Esophagus (tissue), 2 donors: ENCODE measurements around the gene IRF4. TPM values are rescaled to one million over a fixed set of nuclear protein-coding genes. Genes with fewer than 3 reads are reported as not detected.

Experiments used
- H3K27ac ChIP-seq, 2 donors: one replicate each; pipeline ENCODE4 v1.5.1; 2013; ENCODE audit warnings: low read depth in 2 of 2, mild to moderate bottlenecking in 2 of 2, inconsistent platforms in 1 of 2, low read length in 1 of 2, moderate library complexity in 1 of 2
- H3K27me3 ChIP-seq, 2 donors: one replicate each; pipeline ENCODE4 v1.6.1; 2013; ENCODE audit warnings: low read length in 2 of 2, control low read depth in 1 of 2, mild to moderate bottlenecking in 1 of 2; ENCODE audit not compliant: insufficient read depth in 2 of 2, control insufficient read depth in 1 of 2
- H3K36me3 ChIP-seq, 2 donors: one replicate each; pipeline ENCODE4 v1.6.1; 2013; ENCODE audit warnings: low read length in 1 of 2; ENCODE audit not compliant: control insufficient read depth in 2 of 2, insufficient read depth in 2 of 2
- H3K4me1 ChIP-seq, 2 donors: one replicate each; pipeline ENCODE4 v1.6.1; 2013; ENCODE audit warnings: low read length in 1 of 2; ENCODE audit not compliant: control insufficient read depth in 2 of 2, insufficient read depth in 2 of 2
- H3K4me3 ChIP-seq, 2 donors: one replicate each; pipeline ENCODE4 v1.5.1; 2013; ENCODE audit warnings: low read length in 2 of 2, mild to moderate bottlenecking in 2 of 2, low read depth in 1 of 2, moderate library complexity in 1 of 2
- H3K9me3 ChIP-seq, 2 donors: one replicate each; pipeline ENCODE4 v1.6.1; 2013; ENCODE audit warnings: mild to moderate bottlenecking in 2 of 2, low read depth in 1 of 2, low read length in 1 of 2, moderate library complexity in 1 of 2; ENCODE audit not compliant: control insufficient read depth in 2 of 2, insufficient read depth in 1 of 2
- WGBS, 2 donors: extraction: QIAGEN DNeasy Blood & Tissue Kit; methylation state at CpG; one replicate each; pipeline ENCODE4 v1.1.7; 2013; 5-methylcytosine and 5-hydroxymethylcytosine counted together
- polyA plus RNA-seq, 2 donors: library from polyadenylated mRNA; stranded (reverse); fragments of 200-250 nt; gene quantifications; one replicate each; pipeline ENCODE4 v1.2.3, GENCODE V29; 2013
- donor health status: healthy with polysubstance abuse.
- donor health status: Bipolar disorder and iron deficiency.

Gene IRF4
- polyA plus RNA-seq, 2 donors, result 0.27 to 0.28 TPM

DNA sequence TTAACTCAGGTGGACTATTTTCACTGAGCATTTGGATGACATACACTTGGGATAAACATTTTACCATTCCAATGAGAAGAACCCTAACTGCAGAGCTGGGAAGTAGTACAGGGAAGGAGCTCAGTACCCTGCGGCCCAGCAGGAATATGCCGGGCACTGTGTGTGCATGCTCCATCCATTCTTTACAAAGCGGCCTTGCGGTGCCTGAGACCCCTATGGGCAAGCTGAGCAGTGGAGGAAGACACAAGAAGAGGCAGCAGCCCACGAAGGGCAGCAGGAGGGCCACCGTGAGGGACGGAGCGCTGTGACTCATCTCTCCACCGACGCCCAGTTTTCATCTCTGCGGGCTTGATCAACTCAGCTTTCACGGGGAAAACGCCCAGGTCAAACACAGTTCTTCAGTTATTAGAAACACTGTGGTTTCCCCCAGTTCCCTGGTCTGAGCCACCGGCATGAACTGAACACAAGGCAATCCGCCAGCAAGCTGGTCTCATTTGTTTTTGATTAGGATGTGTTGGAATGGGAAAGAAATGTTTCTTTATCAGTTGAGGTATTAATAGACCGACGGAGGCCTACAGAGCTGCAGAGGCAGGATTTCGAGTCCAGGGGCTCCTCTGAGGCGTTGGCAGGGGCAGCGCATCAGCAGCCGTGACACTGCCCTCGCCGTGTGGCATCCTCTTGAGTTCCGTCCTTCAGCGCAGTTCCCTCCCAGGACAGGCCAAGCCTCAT is 44.9 kb downstream of the IRF4 start:
- no peaks in the 10 kb centered on the region for H3K9me3 ChIP-seq
- no peaks in the 10 kb centered on the region for H3K4me1 ChIP-seq
- WGBS, 2 donors, result 82 to 86% methylated on average over 25 of the region's 25 CpGs
- no peak overlapping the region for H3K27ac ChIP-seq
- H3K27me3 ChIP-seq, result no peaks in the 10 kb centered on the region
- no peak overlapping the region for H3K4me3 ChIP-seq
- no peaks in the 10 kb centered on the region for H3K36me3 ChIP-seq

DNA sequence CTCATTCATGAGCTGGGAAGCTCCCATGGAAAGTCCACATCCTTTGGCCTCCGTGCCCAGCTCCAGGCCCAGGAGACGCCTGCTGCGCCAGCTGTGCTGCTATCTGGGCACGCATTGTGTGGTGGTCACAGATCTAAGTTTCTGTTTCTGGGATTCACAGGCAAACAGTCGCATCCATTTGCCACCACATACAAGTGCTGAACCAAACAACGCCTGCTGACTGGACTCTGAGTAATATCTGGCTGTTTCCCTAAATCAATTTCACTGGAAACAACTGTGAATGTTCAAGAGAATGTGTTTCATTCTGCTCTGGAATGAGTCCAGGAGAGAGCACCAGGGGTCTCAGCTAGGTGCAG is 45.5 kb downstream of the IRF4 start:
- Histone ChIP-seq H3K36me3 (no peaks in the 10 kb centered on the region), H3K27me3 (no peaks in the 10 kb centered on the region), H3K4me1 (no peaks in the 10 kb centered on the region), H3K4me3 (no peak overlapping the region), H3K9me3 (no peaks in the 10 kb centered on the region), H3K27ac (no peak overlapping the region)
- WGBS, 2 donors, result 95% methylated on average over 6 of the region's 6 CpGs

DNA sequence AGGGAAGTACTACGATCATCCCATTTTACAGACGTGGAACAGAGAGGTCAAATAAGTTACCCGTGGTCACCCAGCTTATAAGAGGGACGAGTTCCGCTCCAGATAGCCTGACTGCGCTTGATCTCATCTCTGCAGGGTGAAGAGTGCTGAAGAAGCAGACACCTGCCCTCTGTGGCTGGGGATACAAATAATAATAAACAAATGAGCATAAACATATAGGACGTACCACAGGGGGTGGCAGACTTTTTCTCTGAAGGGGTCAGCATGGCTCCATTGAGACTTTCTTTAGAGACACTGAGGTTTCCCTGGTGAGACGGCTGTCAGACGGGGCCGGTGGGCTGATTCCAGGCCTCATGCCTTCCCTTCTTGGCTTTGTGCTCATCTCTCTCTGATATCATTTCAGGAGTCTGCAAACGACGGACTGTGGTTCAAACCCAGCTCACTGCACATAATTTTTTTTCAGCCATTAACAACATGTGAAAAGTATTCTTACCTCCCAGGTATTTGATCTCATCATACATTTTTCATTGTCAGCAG is 47.1 kb downstream of the IRF4 start:
- no peaks in the 10 kb centered on the region for H3K9me3 ChIP-seq
- 81 to 85% methylated on average over 12 of the region's 12 CpGs for WGBS, 2 donors

DNA sequence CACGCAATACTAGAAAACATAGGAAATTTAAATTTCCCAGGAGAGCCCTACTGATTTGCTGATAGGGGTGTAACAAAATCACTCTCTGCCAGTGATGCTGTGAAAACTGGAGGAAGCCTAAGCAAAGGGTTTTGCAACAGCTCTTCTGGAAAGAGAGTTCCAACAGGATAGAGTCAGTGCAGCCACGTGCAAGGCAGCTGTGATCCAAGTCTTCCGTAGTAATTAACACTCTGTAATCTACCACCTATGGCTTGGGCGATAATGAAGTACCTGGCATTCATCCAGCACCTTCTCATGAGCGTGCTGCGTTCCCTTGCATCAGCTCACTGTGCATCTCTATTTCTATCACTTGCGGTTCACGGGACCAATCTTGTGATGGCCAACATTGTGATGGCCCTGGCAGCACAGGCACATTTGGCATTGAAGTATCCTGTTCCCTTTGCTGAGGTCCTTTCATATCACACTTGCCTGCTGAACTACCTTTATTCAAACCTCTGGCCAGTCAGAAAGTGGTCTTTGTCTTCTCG is 48.2 kb downstream of the IRF4 start:
- Histone ChIP-seq H3K4me1 (no peaks in the 10 kb centered on the region), H3K4me3 (no peak overlapping the region), H3K36me3 (no peaks in the 10 kb centered on the region), H3K27me3 (no peaks in the 10 kb centered on the region), H3K27ac (no peak overlapping the region), H3K9me3 (no peaks in the 10 kb centered on the region)
- WGBS, 2 donors, result 73 to 79% methylated on average over 9 of the region's 9 CpGs

More for the DNA sequence above, 47.1 kb downstream of the IRF4 start:
- H3K27ac ChIP-seq, result no peak overlapping the region
- no peaks in the 10 kb centered on the region for H3K27me3 ChIP-seq
- no peak overlapping the region for H3K4me3 ChIP-seq
- H3K36me3 ChIP-seq, result no peaks in the 10 kb centered on the region
- no peaks in the 10 kb centered on the region for H3K4me1 ChIP-seq

DNA sequence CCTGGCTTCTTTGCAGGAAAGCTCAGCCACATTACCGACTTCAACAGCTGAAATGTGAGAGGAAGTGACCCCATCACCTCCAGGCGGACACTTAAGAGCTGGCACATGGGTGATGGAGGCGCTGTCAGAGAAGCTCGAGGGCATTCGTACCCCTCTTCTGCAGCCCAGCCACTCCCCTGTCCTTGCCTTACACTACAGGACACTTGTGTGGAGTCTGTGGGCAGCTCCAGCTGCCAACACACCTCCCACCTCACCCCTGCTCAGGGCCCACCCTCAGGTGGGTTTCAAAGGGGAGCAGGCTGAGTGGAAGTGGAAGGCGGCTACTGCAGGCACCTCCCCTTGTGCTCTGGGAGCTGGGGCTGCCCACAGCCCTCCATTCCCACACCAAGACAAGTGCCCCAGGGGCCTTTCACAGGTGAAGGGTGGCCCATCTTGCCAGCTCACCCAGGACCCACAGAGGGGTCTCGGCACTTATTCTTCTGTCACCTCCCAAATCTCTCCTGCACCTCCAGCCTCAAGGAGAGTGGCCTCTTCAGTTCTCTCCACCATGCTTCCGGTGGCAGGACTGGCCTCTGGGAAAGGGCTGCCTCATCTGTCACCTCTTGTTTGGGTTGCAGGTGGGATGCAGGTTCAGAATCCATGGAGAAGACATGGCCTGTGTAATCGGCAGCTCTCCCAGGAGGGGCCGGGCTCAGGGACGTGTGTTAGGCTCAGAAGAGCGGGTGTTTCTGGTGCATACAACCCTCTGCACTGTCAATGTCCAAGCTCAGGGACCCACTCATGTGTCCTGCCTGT is 49.8 kb downstream of the IRF4 start:
- Histone ChIP-seq H3K27me3 (no peaks in the 10 kb centered on the region), H3K4me3 (no peak overlapping the region), H3K9me3 (no peaks in the 10 kb centered on the region), H3K27ac (no peak overlapping the region), H3K36me3 (no peaks in the 10 kb centered on the region), H3K4me1 (no peaks in the 10 kb centered on the region)
- 89 to 91% methylated on average over 12 of the region's 12 CpGs for WGBS, 2 donors

DNA sequence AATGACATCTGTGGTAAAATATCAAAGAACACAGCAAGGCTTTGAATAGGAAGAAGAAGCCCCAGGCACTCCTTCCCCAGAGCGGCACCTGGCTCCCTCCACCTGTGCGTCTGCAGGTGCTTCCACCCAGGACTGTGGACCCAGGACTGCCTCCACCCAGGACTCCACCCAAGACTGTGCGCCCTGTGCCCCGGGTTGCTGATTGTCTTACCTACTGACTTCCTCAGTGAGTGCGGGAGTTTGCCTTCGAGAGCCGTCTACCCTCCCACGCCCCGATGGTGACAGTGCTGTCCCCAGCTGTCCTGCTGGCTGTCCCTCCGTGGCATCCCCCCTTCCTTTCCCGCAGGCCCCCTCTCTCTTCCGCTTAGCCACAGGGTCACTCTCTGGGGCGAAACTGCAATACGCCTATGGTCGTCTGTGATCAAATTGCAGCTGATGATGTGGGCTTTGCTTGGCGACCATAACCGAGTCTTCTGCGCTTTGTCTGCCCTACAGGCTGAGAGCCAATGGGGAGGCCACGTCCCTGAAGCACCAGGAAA is 52.1 kb downstream of the IRF4 start:
- Histone ChIP-seq H3K27me3 (no peaks in the 10 kb centered on the region), H3K36me3 (no peaks in the 10 kb centered on the region), H3K9me3 (no peaks in the 10 kb centered on the region), H3K27ac (no peak overlapping the region), H3K4me3 (no peak overlapping the region), H3K4me1 (no peaks in the 10 kb centered on the region)
- WGBS, 2 donors, result 83 to 85% methylated on average over 19 of the region's 19 CpGs

DNA sequence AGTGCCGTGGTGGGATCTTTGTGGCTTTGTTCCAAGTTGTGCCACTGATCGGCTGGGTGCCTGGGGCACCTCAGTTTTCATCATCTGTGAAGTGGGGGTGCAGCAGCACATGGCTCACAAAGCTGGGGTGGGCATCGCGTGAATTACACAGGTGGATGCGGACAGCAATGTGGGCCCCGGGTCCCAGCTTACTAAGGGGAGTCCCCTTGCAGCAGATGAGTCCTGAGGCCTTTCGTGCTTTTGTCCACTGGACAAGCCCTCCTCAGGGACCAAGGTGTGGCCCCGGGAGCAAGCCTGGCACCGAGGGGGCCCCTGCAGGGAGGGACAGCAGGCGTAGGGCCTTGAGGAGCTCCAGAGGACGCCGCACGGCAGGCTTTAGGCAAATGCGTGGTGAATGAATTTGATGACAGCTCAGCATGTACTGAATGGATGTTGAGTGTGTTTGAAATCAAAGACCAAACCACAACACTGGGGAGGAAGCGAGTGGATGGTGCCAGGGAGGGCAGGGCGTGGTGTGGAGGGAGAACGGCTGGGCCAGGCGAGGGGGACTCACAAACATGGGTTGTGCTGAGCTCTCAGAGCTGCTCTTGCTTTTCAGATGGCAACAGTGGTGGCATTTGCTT is 53.2 kb downstream of the IRF4 start:
- Histone ChIP-seq H3K9me3 (no peaks in the 10 kb centered on the region), H3K4me1 (no peaks in the 10 kb centered on the region), H3K27me3 (no peaks in the 10 kb centered on the region), H3K36me3 (no peaks in the 10 kb centered on the region), H3K4me3 (no peak overlapping the region), H3K27ac (no peak overlapping the region)
- 76 to 83% methylated on average over 18 of the region's 18 CpGs for WGBS, 2 donors

DNA sequence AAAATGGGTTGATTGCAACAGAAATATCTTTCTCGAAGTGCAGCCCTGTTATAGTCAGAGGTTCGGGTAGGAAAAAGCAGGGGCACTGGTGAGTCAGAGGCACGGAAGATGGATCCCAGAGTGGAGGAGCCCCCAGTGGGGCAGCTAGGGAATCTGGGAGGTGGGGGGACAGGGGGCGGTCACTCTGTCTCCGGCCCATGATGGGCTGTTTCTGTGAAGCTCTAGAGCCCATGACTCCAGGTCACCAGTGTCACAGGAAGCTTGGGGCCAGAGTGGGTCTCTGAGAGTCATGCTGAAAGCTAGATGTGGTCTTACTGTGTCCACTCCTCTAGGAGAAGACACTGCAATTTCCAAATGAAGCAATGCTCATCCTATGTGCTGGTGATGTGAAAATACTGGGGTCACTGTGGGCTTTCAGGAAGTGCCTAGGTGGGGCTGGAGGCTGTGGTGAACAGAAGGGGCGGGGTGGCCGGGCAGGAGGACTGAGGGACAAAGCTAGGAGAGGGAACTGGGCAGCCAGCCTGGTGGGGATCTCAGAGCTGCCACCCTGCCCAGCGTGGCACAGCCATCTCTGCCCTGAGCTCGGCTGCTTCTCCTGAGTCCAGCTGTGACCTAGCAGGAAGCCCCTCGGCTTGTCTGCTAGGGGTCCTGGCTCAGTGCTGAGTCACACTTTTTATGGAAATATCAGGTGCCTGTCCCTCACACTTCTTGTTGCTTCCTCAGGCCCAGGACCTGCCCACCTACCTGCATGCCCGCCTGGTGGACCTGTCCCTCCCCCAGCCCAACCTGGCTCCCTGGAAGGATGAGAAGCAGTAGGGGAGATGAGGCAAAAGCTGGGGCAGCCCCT is 54.2 kb downstream of the IRF4 start:
- no peaks in the 10 kb centered on the region for H3K36me3 ChIP-seq
- H3K27ac ChIP-seq, result no peak overlapping the region
- no peaks in the 10 kb centered on the region for H3K4me1 ChIP-seq
- 71 to 83% methylated on average over 11 of the region's 11 CpGs for WGBS, 2 donors
- no peak overlapping the region for H3K4me3 ChIP-seq
- H3K9me3 ChIP-seq, result no peaks in the 10 kb centered on the region
- H3K27me3 ChIP-seq, result no peaks in the 10 kb centered on the region
